GM19438 (cell line): Measurements from ENCODE around the gene GOSR1.
A peak's percentile ranks its signal among the peaks of the same experiment; 100 is the strongest.
"Not testable (repeated sequence)": the region's sequence is repeated elsewhere in the genome, so short reads cannot be mapped to it uniquely, and the experiment has no call there.

ENCODE experiments used
- ATAC-seq: cut with Tn5 transposase; IDR thresholded peaks from one replicate; pipeline ENCODE4 v1.9.1; 2021; ENCODE audit warnings: low read depth; ENCODE audit not compliant: unreplicated experiment

Gene GOSR1

GRCh38 chr17:30477083-30477773, at the start of gene GOSR1:
GOSR1 (plus strand) TSS chr17:30477408; CDS start chr17:30477434, 26 bp downstream.
- peak; percentile 97 for ATAC-seq

GRCh38 chr17:30427611-30428010, 49.6 kb upstream of the GOSR1 start:
- ATAC-seq: no peak

GRCh38 chr17:30429155-30429554, 48.1 kb upstream of the GOSR1 start:
- no peak for ATAC-seq

- ATAC-seq: no peak
Measured at GRCh38 chr17:30433514-30433913, 43.7 kb upstream of the GOSR1 start.

- ATAC-seq: no peak
Measured at GRCh38 chr17:30436729-30437128, 40.5 kb upstream of the GOSR1 start.

- ATAC-seq: no peak
Measured at GRCh38 chr17:30443721-30444120, 33.5 kb upstream of the GOSR1 start.

- ATAC-seq: not testable (repeated sequence)
Measured at GRCh38 chr17:30446640-30447039, 30.6 kb upstream of the GOSR1 start.

GRCh38 chr17:30449480-30449879, 27.7 kb upstream of the GOSR1 start:
- ATAC-seq: no peak

DNA sequence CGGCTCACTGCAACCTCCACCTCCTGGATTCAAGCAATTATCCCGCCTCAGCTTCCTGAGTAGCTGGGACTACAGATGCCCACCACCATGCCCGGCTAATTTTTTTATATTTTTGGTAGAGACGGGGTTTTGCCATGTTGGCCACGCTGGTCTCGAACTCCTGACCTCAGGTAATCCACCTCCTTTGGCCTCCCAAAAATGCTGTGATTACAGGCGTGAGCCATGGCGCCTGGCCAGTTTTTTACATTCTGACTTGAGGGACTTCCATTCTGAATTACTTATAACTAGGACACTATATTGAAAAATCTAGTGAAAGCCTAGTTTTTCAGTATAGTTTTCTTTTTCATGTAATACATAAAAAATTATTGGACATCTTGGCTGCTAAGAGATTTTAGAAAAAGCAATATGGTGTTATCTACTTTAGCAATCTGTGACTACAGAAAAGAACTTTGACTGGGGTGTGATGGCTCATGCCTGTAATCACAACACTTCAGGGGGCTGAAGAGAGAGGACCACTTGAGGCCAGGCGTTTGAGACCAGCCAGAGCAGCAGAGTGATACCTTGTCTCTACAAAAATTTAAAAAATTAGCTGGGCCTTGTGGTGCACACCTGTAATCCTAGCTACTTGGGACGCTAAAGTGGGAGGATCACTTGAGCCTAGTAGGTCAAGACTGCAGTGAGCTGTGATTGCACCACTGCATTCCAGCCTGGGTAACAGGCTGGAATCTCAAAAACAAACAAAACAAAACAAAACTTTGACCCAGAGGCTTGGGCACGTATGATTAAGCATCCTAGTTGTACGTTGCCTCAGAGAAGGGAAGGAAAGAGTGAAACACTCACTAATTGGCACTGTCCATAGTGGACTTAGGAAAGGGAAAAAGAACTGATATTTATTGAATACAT, 26.8 kb upstream of the GOSR1 start:
- ATAC-seq: no peak

DNA sequence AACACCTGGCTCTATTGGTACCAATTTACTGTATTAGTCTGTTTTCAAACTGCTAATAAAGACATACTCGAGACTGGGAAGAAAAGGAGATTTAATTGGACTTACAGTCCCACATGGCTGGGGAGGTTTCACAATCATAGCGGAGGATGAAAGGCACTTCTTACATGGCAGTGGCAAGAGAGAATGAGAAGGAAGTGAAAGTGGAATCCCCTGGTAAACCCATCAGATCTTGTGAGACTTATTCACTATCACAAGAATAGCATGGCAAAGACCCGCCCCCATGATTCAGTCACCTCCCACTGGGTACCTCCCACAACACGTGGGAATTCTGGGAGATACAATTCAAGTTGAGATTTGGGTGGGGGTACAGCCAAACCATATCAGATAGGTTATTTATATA, 22.6 kb upstream of the GOSR1 start:
- no peak for ATAC-seq

DNA sequence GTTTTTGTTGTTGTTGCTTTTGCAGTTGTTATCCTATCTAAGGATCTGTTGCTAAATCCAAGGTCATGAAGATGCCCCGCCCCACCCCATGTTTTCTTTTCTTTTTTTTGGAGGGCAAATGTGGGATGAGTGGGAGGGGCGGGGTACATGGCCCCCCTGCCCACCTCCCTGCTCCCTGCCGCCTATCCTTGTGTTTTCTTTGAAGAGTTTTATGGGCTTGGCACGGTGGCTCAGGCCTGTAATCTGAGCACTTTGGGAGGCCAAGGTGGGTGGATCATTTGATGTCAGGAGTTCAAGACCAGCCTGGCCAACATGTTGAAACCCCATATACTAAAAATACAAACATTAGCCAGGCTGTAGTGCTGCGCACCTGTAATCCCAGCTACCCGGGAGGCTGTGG, 18.8 kb upstream of the GOSR1 start:
- no peak for ATAC-seq

- ATAC-seq: not testable (repeated sequence)
Measured at GRCh38 chr17:30458797-30459413, 18.3 kb upstream of the GOSR1 start.

DNA sequence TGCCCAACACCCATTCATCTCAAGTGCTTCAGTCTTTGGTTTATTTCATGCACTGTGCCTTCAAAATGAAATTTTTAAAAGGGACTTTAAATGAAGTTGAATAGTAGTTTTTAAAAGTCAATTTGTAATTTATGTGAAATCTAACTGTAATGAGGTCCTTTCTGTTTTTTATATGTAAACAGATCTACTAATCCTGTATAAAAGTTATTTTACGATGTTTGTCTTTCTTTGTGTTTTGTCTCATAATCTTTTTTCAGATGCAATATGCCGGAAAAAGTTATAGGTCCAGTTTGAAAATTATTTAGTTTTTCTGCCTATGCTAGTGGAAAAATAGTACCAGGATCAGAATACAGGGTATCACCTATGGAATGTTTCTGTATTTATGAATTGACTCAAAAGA, 8.7 kb upstream of the GOSR1 start:
- ATAC-seq: no peak

DNA sequence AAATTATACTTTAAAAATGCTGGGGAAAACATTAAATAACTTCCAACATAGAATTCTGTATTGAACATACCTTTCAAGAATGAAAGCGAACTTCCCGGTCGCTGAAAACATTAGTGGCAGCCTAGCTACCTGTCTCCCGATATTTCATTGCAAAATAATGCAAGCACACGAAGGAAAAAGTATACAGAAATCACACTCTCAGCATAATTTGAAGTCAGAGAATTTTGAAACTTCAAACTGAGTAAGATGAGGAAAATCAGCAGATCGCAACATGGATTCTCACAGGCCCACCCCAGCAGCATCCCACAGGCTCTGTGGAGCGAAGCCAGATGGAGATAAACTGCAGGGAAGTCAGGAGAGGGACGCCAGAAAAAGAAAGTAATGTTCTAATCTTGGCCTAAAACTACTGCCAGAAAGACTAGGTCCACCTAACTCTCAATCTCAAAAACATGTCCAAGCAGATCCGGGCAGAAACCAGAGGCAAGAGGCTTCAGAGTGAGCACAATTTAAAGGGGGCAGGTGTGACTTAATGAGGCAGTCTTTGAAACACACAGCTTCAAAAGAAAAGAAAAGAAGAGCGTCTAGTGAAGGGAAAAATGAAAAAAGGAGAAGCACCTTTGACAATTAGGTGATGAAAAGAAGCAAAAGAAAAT, 4.8 kb upstream of the GOSR1 start:
- no peak for ATAC-seq

- ATAC-seq: no peak
Measured at GRCh38 chr17:30475206-30475605, 2.0 kb upstream of the GOSR1 start.

DNA sequence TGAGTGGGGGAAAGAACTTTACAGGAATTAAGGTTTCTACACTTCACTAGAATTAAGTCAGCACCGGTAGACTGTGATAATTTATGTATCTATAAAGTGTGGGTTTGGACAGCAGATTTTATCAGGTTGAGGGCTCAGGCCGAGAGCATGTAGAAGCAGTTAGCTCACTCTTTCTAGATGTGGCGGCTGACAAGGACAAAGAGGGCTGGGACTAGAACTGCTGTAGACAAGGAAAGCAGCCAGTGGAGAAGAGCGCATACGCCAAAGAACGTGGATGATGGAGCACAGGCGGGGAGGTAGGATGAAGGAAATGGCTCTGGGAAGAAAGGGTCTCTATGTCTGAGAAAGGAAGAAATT, 504 bp upstream of the GOSR1 start:
- ATAC-seq: peak; percentile 26

GRCh38 chr17:30477774-30478115, 537 bp downstream of the GOSR1 start:
- ATAC-seq: no peak

GRCh38 chr17:30482555-30482954, 5.3 kb downstream of the GOSR1 start:
- no peak for ATAC-seq

DNA sequence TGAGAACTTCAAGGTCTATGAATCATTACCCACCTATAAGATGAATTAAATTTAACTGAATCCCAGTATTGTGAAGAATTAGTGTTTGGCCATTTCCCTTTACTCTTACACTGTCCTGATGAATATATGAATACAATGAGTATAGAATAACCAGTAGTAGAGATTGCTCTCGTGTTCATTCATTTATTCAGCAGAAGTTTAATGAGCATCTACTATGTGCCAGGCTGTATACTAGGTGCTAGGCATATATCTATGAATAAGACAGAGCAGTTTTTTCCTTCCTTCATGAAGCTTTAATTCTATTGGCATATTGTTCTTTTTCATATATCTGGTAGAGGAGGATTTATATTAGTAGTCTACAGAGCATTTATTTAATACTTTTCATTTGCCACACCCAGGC, 6.0 kb downstream of the GOSR1 start:
- ATAC-seq: no peak

GRCh38 chr17:30493780-30494179, 16.6 kb downstream of the GOSR1 start:
- no peak for ATAC-seq

GRCh38 chr17:30495586-30495985, 18.4 kb downstream of the GOSR1 start:
- no peak for ATAC-seq
